Ishikawa (cell line): Measurements from ENCODE around the gene DELE1.
A peak's percentile ranks its signal among the peaks of the same experiment; 100 is the strongest.

Source experiments
- CREB1 ChIP-seq: IDR thresholded peaks from 2 replicates; pipeline ENCODE4 v1.6.1; 2012; ENCODE audit warnings: low read depth
- EGR1 ChIP-seq: IDR thresholded peaks from 2 replicates; pipeline ENCODE4 v1.6.1; 2012
- EP300 ChIP-seq: IDR thresholded peaks from 2 replicates; pipeline ENCODE4 v1.6.1; 2012; ENCODE audit warnings: borderline replicate concordance
- FOXM1 ChIP-seq: IDR thresholded peaks from 2 replicates; pipeline ENCODE4 v1.6.1; 2012; ENCODE audit warnings: low read depth, borderline replicate concordance
- NFIC ChIP-seq: IDR thresholded peaks from 2 replicates; pipeline ENCODE4 v1.6.1; 2012
- RAD21 ChIP-seq: IDR thresholded peaks from 2 replicates; pipeline ENCODE4 v1.6.1; 2012; ENCODE audit warnings: low read depth
- TAF1 ChIP-seq: IDR thresholded peaks from 2 replicates; pipeline ENCODE4 v1.6.1; 2012; ENCODE audit warnings: low read depth, mild to moderate bottlenecking
- TCF12 ChIP-seq: IDR thresholded peaks from 2 replicates; pipeline ENCODE4 v1.6.1; 2012; ENCODE audit warnings: low read depth
- TEAD4 ChIP-seq: IDR thresholded peaks from 2 replicates; pipeline ENCODE4 v1.6.1; 2012
- YY1 ChIP-seq: IDR thresholded peaks from 2 replicates; pipeline ENCODE4 v1.6.1; 2012; ENCODE audit warnings: low read depth
- ZBTB7A ChIP-seq: IDR thresholded peaks from 2 replicates; pipeline ENCODE4 v1.6.1; 2012; ENCODE audit warnings: low read depth
- TF ChIP-seq, protein P1 (sequence below): IDR thresholded peaks from 2 replicates; pipeline ENCODE4 v1.6.1; 2012; ENCODE audit warnings: low read depth, mild to moderate bottlenecking
- TF ChIP-seq, protein P2 (sequence below): IDR thresholded peaks from 2 replicates; pipeline ENCODE4 v1.6.1; 2012
- TF ChIP-seq, protein P3 (sequence below): IDR thresholded peaks from 2 replicates; pipeline ENCODE4 v1.6.1; 2012

Gene DELE1

DNA sequence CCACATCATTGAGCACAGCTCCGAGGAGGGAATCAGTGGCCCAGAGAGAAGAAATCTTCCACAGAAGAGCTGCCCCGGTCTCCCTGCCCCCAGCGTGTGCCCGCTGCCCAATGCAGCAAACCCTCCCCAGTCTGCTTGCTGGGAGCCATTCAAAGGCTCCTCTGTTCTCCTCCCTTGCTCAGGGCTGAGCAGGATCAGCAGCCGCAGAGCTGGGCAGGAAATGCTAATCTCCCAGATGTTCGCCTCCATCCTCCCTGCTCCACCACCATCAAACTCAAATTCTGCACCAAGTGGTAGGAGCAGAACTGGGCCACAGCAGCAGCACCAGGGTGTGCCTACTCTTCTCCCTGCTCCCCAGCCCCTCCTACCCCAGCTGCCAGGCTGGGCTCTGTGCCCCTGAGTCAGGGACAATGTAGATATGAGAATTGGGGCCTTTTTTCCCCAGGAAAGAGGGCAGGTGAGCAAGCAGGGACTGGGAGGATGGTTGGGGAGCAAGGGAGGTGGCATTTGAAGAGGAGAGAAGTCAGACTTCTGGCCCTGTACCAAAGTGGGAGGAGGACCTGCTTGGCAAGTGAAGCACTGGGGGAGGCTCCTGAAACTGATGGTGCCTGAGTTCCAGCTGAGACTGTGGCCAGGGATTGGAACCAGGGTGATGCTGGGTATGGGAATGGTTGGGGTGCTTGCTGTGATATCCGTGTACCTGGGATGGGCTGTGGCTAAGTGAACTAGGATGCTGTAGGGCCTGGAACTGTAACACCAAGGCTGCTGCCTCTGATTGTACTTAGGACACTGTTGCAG, 43.5 kb upstream of the DELE1 start:
- TF ChIP-seq NFIC (peak; percentile 26; the same call in 1 of the 2 replicates), TCF12 (no peak)

DNA sequence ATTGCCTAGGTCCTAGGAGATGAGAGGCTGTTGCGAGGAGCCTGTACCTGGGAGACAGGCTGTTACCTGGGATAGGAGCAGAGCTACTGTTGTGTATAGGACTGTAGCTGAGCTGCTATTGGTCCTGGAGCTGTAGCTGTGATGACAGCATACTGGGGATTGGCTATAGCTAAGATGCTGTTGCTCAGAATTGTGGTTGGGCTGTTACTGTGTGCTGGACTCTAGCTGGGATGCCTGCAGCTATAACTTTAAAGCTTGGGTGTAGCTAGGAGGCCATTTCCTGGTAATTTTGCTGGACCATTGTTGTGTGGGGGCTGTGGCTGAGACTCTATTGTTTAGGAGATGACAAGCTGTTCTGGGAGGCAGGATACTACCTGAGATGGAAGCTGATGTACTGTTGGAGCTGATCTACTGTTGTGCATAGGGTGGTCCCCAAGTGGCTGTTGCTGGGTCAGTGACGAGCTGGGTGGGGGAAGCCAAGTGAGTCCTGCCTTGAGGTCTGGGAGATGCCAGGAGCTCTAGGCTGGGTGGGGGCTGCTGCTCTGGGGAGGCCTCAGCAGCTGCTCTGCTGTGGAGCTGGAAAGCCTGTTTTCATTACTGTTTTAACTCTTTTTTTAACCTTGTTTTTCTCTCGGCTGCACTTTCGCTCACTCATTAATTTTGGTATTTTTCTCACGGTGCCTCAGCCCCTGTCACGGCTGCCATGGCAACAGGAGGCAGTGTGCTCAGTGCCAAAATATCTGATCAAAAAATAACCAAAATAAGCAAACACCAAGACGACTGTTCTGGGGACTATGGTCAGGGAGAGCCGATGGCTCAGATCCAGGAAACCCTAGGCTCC, 42.5 kb upstream of the DELE1 start:
- TF ChIP-seq TEAD4: no peak
- no peak for TF ChIP-seq FOXM1
- TF ChIP-seq EP300: no peak
- no peak for TF ChIP-seq YY1

DNA sequence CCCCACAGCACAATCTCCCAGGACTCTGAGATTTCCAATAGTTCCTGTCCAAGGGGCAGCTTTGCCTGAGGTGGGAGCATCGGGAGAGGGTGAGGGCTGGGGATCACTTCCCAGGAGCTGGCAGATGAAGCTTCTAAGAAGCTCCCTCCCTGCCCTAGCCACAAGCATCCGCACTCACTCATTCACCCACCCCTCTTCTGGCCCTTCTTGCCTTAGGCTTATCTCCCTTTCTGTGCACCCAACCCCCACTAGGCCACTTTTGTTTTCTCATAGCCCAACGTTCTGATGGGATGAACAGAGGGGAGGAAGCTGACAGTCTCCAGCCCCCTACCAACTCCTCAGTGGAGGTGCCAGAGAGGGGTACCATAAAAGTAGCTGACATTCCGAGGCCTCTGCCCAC, 41.8 kb upstream of the DELE1 start:
- no peak for TF ChIP-seq YY1
- TF ChIP-seq EGR1: no peak
- TF ChIP-seq, protein P1, sequence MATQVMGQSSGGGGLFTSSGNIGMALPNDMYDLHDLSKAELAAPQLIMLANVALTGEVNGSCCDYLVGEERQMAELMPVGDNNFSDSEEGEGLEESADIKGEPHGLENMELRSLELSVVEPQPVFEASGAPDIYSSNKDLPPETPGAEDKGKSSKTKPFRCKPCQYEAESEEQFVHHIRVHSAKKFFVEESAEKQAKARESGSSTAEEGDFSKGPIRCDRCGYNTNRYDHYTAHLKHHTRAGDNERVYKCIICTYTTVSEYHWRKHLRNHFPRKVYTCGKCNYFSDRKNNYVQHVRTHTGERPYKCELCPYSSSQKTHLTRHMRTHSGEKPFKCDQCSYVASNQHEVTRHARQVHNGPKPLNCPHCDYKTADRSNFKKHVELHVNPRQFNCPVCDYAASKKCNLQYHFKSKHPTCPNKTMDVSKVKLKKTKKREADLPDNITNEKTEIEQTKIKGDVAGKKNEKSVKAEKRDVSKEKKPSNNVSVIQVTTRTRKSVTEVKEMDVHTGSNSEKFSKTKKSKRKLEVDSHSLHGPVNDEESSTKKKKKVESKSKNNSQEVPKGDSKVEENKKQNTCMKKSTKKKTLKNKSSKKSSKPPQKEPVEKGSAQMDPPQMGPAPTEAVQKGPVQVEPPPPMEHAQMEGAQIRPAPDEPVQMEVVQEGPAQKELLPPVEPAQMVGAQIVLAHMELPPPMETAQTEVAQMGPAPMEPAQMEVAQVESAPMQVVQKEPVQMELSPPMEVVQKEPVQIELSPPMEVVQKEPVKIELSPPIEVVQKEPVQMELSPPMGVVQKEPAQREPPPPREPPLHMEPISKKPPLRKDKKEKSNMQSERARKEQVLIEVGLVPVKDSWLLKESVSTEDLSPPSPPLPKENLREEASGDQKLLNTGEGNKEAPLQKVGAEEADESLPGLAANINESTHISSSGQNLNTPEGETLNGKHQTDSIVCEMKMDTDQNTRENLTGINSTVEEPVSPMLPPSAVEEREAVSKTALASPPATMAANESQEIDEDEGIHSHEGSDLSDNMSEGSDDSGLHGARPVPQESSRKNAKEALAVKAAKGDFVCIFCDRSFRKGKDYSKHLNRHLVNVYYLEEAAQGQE: no peak
- TF ChIP-seq, protein P2, sequence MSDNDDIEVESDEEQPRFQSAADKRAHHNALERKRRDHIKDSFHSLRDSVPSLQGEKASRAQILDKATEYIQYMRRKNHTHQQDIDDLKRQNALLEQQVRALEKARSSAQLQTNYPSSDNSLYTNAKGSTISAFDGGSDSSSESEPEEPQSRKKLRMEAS: no peak
- TF ChIP-seq EP300: no peak
- TF ChIP-seq ZBTB7A: no peak
- TF ChIP-seq TAF1: no peak
- TF ChIP-seq FOXM1: no peak

DNA sequence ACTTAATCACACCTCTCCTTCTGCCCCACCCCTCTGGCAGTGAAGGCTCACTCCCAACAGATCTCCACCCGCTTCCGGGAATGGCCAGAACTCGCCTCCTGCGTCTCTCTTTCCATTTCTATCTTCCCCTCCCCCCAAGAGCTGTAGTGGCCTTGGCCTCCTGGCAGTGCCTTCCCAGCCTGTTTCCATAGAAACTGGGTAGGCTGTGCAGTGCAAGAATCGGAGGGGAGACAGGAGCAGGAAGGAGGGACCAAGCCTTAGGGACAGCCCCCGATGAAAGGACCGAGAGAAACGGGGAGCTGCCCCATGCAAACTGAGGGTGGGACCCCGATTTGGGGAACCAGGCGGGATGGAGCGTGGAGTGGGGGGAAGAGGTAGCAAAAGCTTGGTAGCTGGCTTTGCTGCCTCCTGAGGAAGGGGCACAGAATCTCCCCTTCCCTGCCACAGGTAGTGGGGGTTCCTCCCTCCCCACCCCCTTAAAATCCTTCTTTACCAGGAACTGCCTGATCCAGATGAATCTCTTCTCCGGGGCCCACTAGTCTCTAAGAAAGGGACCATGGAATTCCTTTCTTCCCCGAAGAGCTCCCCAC, 41.0 kb upstream of the DELE1 start:
- no peak for TF ChIP-seq FOXM1
- no peak for TF ChIP-seq YY1
- no peak for TF ChIP-seq TCF12
- TF ChIP-seq, protein P3, sequence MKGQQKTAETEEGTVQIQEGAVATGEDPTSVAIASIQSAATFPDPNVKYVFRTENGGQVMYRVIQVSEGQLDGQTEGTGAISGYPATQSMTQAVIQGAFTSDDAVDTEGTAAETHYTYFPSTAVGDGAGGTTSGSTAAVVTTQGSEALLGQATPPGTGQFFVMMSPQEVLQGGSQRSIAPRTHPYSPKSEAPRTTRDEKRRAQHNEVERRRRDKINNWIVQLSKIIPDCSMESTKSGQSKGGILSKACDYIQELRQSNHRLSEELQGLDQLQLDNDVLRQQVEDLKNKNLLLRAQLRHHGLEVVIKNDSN: no peak
- no peak for TF ChIP-seq CREB1

DNA sequence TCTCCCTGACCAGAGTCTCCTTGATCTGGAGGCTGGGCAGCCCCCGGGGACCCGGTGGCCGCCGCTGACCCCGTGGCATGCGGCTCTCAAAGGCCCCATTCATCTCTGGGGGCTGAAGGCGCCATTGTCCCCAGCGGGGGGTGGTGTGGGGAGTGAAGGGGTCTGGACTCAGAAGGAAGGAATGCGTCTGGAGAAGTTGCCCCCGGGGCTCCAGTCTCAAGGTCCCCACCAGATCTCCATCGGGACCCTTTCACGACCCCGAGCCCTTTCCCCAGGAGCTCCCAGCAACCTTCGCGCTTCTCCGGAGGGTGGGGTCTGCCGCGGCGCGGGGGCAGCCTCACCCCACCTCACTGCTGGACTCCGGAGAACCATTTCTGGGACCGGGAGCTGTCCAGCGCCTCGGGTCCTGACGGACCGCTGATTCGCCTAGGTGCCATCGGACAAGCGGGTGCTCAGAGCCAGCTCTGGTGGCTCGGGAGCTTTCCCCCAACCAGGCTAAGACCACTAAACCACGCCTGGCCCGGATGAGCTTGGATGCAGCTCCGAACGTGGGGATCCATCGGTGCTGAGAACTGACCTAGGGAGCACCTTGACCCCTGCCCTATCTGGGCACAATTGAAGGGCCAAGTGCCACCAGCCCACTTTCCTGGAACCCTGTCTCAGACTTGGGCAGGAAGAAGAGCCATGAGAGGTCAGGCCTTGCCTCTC, 40.3 kb upstream of the DELE1 start:
- TF ChIP-seq FOXM1: no peak
- no peak for TF ChIP-seq TEAD4
- TF ChIP-seq CREB1: no peak
- TF ChIP-seq, protein P3: no peak
- TF ChIP-seq NFIC: no peak
- TF ChIP-seq, protein P2: no peak
- 0 out of 2 replicates have a peak, but pooled peaks have one; percentile 6 for TF ChIP-seq RAD21
- TF ChIP-seq EGR1: no peak
- TF ChIP-seq, protein P1: peak; percentile 98
- no peak for TF ChIP-seq ZBTB7A

DNA sequence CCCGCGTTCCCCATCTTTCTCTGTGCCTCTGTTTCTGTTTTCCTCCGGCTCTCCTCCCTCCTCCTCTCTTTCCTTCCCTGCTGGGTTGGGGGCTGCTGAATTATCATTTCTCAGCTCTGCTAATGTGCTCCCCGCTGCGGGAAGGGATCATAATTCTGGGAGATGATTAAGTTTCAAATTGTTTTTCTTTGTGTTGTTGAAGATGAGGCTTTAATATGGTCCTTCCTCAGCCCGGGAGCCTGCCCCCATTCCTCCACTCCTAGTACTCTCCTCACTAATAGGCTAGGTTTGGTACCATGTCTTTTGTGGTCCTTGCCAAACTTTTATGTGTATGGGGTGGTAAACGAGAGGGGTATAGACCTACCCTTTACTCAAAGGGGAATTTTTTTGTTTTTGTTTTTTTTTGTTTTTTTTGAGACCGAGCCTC, 39.8 kb upstream of the DELE1 start:
- TF ChIP-seq EGR1 (no peak), EP300 (no peak)
